Activated CD8-positive, alpha-beta memory T cell treated with anti-CD3 and anti-CD28 coated beads, Interleukin-2, amount 50 U/mL, for 4 hours (primary cell): ENCODE measurements around the gene LCMT2.

Experiments used
- DNase-seq: peaks from one replicate; pipeline ENCODE4 v3.0.0-alpha.2; 2020

LCMT2 gene

GRCh38 chr15:43329960-43330779 lies at the start of gene LCMT2:
LCMT2 (minus strand) TSS chr15:43330573; CDS start chr15:43330489, 84 bp downstream.
- peak; percentile 89 for DNase-seq

- no peak for DNase-seq
These were observed 48.2 kb upstream of the LCMT2 start for GRCh38 chr15:43378601-43379000.

DNA sequence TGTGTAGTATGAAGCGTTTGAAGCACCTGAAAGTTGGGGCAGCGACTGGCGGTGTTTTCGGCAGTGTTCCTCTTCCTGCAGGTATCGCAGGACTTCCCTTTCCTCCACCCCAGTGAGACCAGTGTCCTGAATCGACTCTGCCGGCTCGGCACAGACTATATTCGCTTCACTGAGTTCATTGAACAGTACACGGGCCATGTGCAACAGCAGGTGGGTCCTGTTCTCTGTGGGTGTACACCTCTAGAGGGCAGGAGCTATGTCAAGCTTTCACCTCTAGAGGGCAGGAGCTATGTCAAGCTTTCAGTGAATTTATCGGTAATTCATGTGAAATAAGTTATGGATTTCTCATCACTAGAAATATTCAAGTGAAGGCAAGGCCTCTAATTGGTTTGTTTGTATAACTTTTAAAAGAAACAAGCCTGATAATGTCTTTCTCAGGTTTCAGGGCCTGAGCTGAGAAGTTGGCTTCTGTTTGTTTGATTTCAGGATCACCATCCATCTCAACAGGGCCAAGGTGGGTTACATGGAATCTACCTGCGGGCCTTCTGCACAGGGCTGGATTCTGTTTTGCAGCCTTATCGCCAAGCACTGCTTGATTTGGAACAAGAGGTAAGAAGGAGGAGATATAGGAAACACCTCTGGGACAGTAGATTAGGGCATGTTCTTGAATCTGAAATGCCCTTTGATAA lies 45.8 kb upstream of the LCMT2 start:
- peak; percentile 32 for DNase-seq

GRCh38 chr15:43370975-43371974 lies 40.9 kb upstream of the LCMT2 start, which contains the start of the genes TUBGCP4 and ZSCAN29:
TUBGCP4 (plus strand) TSS chr15:43371101; CDS start chr15:43371355, 254 bp downstream.
ZSCAN29 (minus strand) TSS chr15:43371043; CDS start chr15:43369913, 1,130 bp downstream.
- DNase-seq, result peak; percentile 75

GRCh38 chr15:43370310-43370974 lies 40.1 kb upstream of the LCMT2 start:
- no peak for DNase-seq

DNA sequence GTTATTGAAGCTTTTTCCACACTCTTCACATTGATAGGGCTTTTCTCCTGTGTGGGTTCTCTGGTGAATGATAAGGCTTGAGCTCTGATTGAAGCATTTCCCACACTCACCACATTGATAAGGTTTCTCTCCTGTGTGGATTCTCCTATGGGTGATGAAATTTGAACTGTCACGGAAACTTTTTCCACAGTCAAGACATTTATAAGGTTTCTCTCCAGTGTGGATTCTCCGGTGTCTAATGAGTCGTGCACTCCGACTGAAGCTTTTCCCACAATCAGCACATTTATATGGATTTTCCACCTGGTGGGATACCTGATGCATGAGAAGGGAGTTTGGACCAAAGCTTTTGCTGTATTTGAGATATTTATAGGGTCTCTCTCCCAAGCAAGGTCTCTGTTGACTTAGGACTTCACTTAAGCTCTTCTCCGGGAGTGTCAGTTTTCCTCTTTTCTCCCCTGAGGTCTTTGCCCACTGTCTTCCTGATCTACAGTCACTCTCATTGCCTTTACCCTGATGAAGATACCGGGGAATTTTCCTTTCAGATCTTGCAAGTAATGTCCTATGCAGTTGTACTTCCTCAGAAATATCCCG lies 31.0 kb upstream of the LCMT2 start:
- no peak for DNase-seq

DNA sequence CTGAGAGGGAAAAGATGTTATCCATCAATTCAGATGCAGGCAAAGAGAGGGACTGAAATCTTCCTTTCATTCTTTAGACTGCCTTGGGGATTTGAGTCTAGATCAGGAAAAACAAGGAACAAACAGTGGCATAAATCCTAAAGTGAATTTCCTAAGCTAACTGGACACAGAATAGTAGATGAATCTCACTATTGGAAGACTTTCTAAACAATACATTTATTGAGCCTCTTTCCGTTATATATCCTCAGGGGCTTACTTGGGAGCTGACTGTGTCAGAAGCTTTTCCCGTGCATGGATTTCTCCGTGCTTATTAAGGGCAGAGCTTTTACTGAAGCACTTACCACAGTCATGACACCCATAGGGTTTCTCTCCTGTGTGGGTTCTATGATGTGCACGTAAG lies 30.4 kb upstream of the LCMT2 start:
- DNase-seq, result no peak

- no peak for DNase-seq
These were observed 22.5 kb upstream of the LCMT2 start for GRCh38 chr15:43352693-43353382.

GRCh38 chr15:43347114-43347513 lies 16.7 kb upstream of the LCMT2 start:
- no peak for DNase-seq

DNA sequence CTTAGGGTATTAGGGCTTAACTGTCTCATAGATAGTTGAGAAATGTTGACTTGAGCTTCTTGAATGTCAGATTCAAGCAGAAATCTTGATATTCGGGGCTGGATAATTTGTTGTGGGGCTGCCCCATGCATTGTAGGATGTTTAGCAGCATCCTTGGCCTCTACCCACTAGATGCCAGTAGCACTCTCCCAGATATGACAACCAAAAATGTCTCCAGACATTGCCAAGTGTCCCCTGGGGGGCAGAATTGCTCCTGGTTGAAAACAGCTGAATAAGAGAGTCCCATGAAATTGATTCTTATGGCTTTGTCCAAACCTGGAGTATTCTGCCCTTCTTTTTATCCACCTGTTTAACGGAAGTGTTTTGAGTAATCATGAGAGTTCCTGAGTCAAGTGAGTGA lies 15.9 kb upstream of the LCMT2 start:
- no peak for DNase-seq

GRCh38 chr15:43330780-43331087 lies 361 bp upstream of the LCMT2 start:
- no peak for DNase-seq

GRCh38 chr15:43329217-43329959 lies 985 bp downstream of the LCMT2 start:
- DNase-seq, result no peak

DNA sequence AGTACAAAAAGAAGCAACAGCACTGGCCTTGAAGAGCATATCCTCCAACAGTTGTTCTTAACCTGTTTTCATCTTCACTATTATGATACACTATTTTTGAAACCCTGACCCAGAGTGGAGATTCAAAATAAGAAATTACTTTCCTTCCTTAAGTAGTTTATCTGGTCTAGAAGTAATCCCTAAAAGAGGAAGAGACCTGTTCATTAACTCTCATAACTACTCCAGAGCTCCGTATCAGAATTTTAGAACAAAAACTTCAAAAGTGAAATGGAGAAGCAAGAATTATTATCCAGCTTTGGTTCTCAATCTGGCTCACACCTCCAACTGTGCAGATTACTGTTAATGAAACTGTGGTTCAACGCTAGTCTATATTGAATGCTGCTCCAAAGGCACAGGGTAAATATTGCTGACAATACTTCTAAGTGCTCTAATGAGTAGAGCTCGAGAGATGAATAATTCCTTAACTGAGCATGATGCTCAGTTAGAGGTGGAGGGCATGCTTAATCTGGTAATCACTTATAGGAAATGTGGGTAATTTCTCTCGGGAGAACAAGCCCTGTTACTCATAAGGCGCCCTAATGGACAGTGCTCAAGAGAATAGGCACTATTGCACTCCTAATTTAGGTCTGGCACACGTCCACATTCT lies 5.2 kb downstream of the LCMT2 start:
- DNase-seq, result no peak

DNA sequence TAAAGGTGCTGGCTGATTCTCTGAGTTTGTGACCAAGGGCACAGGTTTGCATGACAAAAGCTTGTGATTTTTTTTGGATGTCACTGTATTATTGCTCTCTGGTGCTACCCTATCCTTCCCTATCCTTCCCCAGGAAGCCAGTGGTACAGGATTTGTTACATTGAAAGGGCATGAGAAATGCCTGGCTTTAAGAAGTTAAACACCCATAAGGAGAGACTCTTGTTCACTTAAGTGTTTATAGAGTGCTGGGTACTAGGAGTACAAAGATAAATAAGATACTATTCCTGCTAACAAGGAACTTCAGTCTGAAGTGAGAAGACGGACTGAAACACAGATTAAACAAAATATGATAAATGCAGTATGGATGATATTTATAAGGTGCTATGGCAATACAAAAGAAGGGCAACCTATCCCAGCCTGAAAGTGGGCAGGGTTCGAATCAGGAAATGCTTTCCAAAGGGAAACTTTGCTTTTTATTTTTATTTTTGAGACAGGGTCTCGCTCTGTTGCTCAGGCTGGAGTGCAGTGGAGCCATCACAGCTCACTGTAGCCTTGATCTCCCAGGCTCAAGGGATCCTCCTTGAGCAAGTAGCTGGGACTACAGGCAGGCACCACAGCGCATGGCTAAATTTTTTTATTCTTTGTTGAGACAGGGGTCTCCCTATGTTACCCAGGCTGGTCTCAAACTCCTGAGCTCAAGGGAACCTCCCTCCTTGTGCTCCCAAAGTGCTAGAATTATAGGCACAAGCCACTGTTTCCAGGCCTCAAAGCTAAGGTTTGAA lies 11.2 kb downstream of the LCMT2 start:
- DNase-seq, result no peak

DNA sequence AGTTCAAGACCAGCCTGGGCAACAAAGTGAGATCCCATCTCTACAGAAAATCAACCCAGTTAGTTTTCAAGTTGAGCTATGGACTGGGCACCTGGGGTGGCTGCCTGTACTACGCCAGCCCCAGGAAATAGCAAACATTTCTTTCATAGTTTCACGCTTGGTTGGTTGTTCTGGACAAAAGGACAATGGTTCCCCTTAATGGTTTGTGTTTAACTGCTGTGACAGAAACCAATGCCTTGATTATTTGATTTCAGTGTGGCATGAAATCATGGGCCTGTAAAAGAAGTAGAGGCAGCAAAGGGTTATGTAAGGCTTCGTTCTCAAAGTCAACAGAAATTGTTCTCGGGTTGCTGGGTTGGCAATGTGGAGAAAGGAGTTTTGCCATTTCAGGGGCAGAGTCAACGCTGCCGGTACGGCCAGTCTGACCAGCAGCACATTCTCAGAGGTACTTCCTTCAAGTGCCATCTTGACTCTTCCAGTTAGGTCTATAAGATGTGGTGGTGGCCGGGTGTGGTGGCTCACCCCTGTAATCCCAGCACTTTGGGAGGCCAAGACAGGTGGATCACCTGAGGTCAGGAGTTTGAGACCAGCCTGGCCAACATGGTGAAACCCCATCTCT lies 12.7 kb downstream of the LCMT2 start:
- no peak for DNase-seq

GRCh38 chr15:43316971-43317346 lies 13.4 kb downstream of the LCMT2 start:
- no peak for DNase-seq

DNA sequence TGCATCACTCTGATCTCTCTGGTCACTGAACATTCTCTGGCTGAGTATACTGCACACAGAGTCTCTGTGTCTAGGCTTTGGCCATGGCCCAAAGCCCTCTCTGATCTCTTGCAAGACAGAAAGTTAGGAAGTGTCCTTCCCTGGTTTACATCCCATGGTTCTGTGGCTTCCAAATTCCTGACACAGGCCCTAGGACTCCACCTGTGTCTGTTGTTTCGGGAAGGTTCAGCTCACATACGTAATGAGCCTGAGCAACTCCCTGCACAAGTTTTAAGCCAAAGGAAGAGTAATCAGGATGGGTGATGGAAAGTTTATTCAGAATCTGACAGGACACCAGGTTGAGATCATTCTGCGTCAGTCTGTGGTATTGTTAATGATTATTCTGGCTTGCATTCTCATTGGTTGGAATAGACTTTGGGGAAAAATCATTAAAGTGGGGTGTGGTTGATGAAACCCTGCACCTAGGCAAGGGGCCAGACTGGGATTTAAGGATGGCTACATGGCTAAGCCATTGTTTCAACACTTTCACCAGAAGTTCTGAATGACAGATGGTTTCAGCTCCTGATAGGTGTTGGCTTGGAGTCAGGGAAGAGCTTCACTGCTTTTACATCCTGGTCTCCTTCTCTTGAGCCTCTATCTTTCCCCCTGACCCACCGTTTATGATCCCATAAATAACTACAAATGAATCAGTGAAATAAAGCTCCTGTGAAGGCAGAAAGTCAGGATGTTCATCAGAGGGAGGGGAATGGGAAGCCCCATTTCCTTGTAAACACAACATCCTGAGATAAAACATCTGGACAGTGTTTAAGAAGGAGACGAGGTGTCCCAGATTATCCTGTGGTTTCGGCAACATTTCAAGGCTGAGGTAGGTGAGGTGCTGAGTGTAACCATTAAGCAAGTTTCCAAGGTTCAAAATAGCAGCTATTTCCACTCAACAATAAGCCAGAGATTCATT lies 14.1 kb downstream of the LCMT2 start:
- no peak for DNase-seq

DNA sequence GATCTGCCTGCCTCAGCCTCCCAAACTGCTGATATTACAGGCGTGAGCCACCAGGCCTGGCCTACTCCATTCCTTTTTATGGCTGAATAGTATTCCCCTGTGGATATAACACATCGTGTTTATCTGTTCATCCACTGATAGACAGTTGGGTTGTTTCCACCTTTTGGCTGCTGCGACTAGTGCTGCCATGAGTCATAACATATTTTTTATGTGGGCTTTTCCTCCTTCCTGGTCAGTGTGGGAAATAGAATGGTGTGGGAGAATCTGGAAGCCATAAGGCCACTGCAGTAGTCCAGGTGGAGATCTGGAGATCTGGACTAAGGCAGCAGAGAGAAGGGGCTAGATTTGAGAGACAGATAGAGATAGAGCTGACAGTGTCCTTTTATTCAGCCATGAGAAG lies 16.2 kb downstream of the LCMT2 start:
- no peak for DNase-seq
